Measurements from ENCODE around the gene CMYA5.

CMYA5 gene

GRCh38 chr5:79837761-79838551, 148.3 kb downstream of the CMYA5 start:
- no peak for DNase-seq

GRCh38 chr5:79840084-79840990, 150.7 kb downstream of the CMYA5 start:
- no peak for DNase-seq

GRCh38 chr5:79841172-79841571, 151.5 kb downstream of the CMYA5 start:
- no peak for DNase-seq

- no peak for DNase-seq
Measured at GRCh38 chr5:79842006-79842881, 152.6 kb downstream of the CMYA5 start.

- no peak for DNase-seq
Measured at GRCh38 chr5:79842991-79843390, 153.4 kb downstream of the CMYA5 start.

GRCh38 chr5:79843450-79844388, 154.1 kb downstream of the CMYA5 start:
- no peak for DNase-seq

GRCh38 chr5:79844571-79844970, 154.9 kb downstream of the CMYA5 start:
- no peak for DNase-seq

GRCh38 chr5:79845448-79846197, 156.0 kb downstream of the CMYA5 start:
- peak in 1 of 2 donors; percentile 49 for DNase-seq

- no peak for DNase-seq
Measured at GRCh38 chr5:79846198-79846521, 156.5 kb downstream of the CMYA5 start.

- DNase-seq, result no peak
Measured at GRCh38 chr5:79847561-79847960, 157.9 kb downstream of the CMYA5 start.

- no peak for DNase-seq
Measured at GRCh38 chr5:79849061-79849460, 159.4 kb downstream of the CMYA5 start.
